K562 (cell line): ENCODE measurements around the gene DGCR2. TPM values are rescaled to one million over a fixed set of nuclear protein-coding genes. Genes with fewer than 3 reads are reported as not detected.
A peak's percentile ranks its signal among the peaks of the same experiment; 100 is the strongest.

ENCODE experiments used
- ELF2 ChIP-seq: fragments of 250-450 bp; sonication (Bioruptor Pico); IDR thresholded peaks from 2 replicates; pipeline ENCODE4 v1.5.0; 2021; ENCODE audit warnings: mild to moderate bottlenecking
- ESRRB ChIP-seq: fragments of 250-450 bp; sonication (Bioruptor Pico); IDR thresholded peaks from 2 replicates; pipeline ENCODE4 v1.5.0; 2020; ENCODE audit warnings: mild to moderate bottlenecking, moderate library complexity, borderline replicate concordance
- HNRNPL ChIP-seq: fragments of 200-400 bp; formaldehyde crosslinking; IDR thresholded peaks from 2 replicates; pipeline ENCODE4 v1.6.1; 2017; ENCODE audit warnings: low read depth, mild to moderate bottlenecking, low read length
- KLF16 ChIP-seq: IDR thresholded peaks from 2 replicates; pipeline ENCODE4 v1.6.1; 2016; ENCODE audit warnings: antibody characterized with exemption
- MXI1 ChIP-seq: IDR thresholded peaks from 2 replicates; pipeline ENCODE4 v1.6.1; 2011; ENCODE audit warnings: low read depth, mild to moderate bottlenecking, improper control_type of control experiment, low read length
- NFRKB ChIP-seq: fragments of 450-650 bp; IDR thresholded peaks from 2 replicates; pipeline ENCODE4 v1.6.1; 2016; ENCODE audit warnings: low read depth
- POLR2AphosphoS5 ChIP-seq: IDR thresholded peaks from 2 replicates; pipeline ENCODE4 v1.6.1; 2011; ENCODE audit warnings: mild to moderate bottlenecking, low read depth, low read length, moderate library complexity; ENCODE audit not compliant: control insufficient read depth, insufficient read depth
- RBBP5 ChIP-seq: fragments of 200-600 bp; sonication (generic); IDR thresholded peaks from 2 replicates; pipeline ENCODE4 v1.6.1; 2012; ENCODE audit warnings: borderline replicate concordance, mild to moderate bottlenecking, low read length, control low read depth, inconsistent platforms; ENCODE audit not compliant: insufficient read depth, poor library complexity, severe bottlenecking
- RFX1 ChIP-seq: fragments of 450-650 bp; IDR thresholded peaks from 2 replicates; pipeline ENCODE4 v1.6.1; 2016; ENCODE audit warnings: mild to moderate bottlenecking, moderate library complexity
- SMC3 ChIP-seq: conservative IDR thresholded peaks from 2 replicates; pipeline ENCODE4 v1.6.1; 2011; ENCODE audit warnings: low read depth, low read length, improper control_type of control experiment; ENCODE audit not compliant: insufficient read depth
- TEAD4 ChIP-seq, 2 experiments: sonication (generic) in 1 of 2; formaldehyde crosslinking in 1 of 2; IDR thresholded peaks; 2 replicates each; pipeline versions ENCODE4 v1.6.1 to v1.8.0; 2012 to 2022; ENCODE audit warnings: borderline replicate concordance in 1 of 2, inconsistent platforms in 1 of 2, low read length in 1 of 2, mild to moderate bottlenecking in 1 of 2, missing genetic modification reagents in 1 of 2
- ZNF23 ChIP-seq: fragments of 250-450 bp; sonication (Bioruptor Pico); IDR thresholded peaks from 2 replicates; pipeline ENCODE4 v1.4.0; 2020; ENCODE audit warnings: mild to moderate bottlenecking
- ZNF695 ChIP-seq: fragments of 450-650 bp; formaldehyde crosslinking; IDR thresholded peaks from 2 replicates; pipeline ENCODE4 v1.4.0; 2020; ENCODE audit warnings: mild to moderate bottlenecking, moderate library complexity
- polyA plus RNA-seq, 8 experiments: library from polyadenylated mRNA; depleted of rRNA in 4 of 8; stranded (reverse) in 5 of 8; unstranded in 3 of 8; fragments of >200 nt; fragmentation: Nextera tagmentation in 2 of 8; fragmentation: Illumina TruSeq in 1 of 8; extraction: Ambion mirVana in 2 of 8; extraction: Trizol in 1 of 8; gene quantifications; 2 replicates each; pipeline versions ENCODE4 v1.2.1 to v1.2.3, GENCODE V29; 2011 to 2014; ENCODE audit warnings: inconsistent platforms in 1 of 8, missing spikeins in 1 of 8
- total RNA-seq, 7 experiments: library from RNA; depleted of rRNA in 6 of 7; stranded (reverse); fragments of >200 nt in 6 of 7; fragmentation: Illumina TruSeq in 2 of 7; extraction: Trizol in 2 of 7; gene quantifications; 2 replicates each; pipeline versions ENCODE4 v1.2.1 to v1.2.3, GENCODE V29; 2011 to 2021; ENCODE audit warnings: low replicate concordance in 1 of 7
- TF ChIP-seq, protein P1 (sequence below): fragments of 450-650 bp; IDR thresholded peaks from 2 replicates; pipeline ENCODE4 v1.6.1; 2017; ENCODE audit warnings: antibody characterized with exemption
- TF ChIP-seq, protein P2 (sequence below): sonication (generic); formaldehyde crosslinking; IDR thresholded peaks from 2 replicates; pipeline ENCODE4 v1.8.1; 2022; ENCODE audit warnings: missing genetic modification reagents
- TF ChIP-seq, protein P3 (sequence below): fragments of 250-450 bp; sonication (Bioruptor Pico); IDR thresholded peaks from 2 replicates; pipeline ENCODE4 v1.4.0; 2020; ENCODE audit warnings: mild to moderate bottlenecking
- TF ChIP-seq, protein P4 (sequence below): fragments of 450-650 bp; formaldehyde crosslinking; IDR thresholded peaks from 2 replicates; pipeline ENCODE4 v1.4.0; 2022; ENCODE audit warnings: missing genetic modification characterization
- TF ChIP-seq, protein P5 (sequence below), 3 experiments: IDR thresholded peaks in 2 of 3; conservative IDR thresholded peaks in 1 of 3; 2 replicates each; pipeline ENCODE4 v1.5.1; 2011 to 2012; ENCODE audit warnings: low read length in 3 of 3, mild to moderate bottlenecking in 3 of 3, control low read depth in 2 of 3, improper control_type of control experiment in 1 of 3, inconsistent platforms in 1 of 3, low read depth in 1 of 3, mixed read lengths in 1 of 3, moderate library complexity in 1 of 3; ENCODE audit not compliant: insufficient read depth in 2 of 3

DGCR2 gene
- total and polyA plus RNA-seq, 9 of the 15 experiments (the other 6 are each of a cell fraction or from before 2014, with no cell fraction given) = 0.69 to 101 (median 56.4) TPM

DNA sequence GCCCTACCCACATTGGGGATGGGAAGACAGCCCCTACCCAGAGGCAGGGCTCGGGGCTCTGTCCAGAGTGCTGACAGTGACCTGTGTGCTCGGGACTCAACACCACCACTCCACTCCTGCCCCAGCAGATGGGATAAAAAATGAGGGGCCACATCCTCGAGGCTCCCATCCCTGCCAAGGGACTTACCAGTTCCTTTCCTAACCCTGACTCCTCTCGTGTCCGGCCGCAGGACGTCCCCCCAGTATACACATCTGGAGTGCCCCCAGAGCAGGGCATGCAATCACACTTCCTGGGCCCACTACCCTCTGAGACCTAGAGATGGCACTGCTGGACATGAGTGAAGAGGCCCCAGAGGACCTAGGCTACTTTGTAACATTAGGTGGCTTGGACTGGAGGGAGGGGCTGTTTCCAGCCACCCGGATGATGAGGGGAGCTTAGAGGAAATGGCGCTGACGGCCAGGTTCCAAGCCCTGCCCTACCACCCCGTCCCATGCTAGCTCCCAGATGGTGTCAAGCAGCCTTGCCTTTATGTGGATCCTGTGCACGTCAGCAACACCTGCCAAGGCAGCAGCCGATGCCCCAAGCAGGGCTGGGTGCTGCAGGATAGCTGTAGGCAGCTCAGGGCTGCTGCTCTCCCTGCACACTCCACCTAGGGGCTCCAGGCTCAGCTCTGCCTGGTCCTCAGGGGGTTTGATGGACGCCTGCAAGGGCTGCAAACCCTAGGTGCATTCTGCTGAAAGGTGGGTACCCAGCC lies 86.6 kb downstream of the DGCR2 start (continued):
- TF ChIP-seq, protein P1, sequence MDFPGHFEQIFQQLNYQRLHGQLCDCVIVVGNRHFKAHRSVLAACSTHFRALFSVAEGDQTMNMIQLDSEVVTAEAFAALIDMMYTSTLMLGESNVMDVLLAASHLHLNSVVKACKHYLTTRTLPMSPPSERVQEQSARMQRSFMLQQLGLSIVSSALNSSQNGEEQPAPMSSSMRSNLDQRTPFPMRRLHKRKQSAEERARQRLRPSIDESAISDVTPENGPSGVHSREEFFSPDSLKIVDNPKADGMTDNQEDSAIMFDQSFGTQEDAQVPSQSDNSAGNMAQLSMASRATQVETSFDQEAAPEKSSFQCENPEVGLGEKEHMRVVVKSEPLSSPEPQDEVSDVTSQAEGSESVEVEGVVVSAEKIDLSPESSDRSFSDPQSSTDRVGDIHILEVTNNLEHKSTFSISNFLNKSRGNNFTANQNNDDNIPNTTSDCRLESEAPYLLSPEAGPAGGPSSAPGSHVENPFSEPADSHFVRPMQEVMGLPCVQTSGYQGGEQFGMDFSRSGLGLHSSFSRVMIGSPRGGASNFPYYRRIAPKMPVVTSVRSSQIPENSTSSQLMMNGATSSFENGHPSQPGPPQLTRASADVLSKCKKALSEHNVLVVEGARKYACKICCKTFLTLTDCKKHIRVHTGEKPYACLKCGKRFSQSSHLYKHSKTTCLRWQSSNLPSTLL = no peak
- TF ChIP-seq ESRRB (CRISPR knock-in tag) (no peak; the same call in 1 of the 2 replicates), ZNF695 (no peak; the same call in 1 of the 2 replicates), MXI1 (no peak), ELF2 (CRISPR knock-in tag) (peak; percentile 67; the same call in 1 of the 2 replicates), RFX1 (no peak), NFRKB (no peak), POLR2AphosphoS5 (0 out of 2 replicates have a peak, but pooled peaks have one; percentile 17), HNRNPL (no peak), TEAD4 (IDR thresholded peaks at IDR 0.05; ENCODE audit: low read length) (no peak), TEAD4 (CRISPR knock-in tag; IDR thresholded peaks at IDR 0.05; ENCODE audit: borderline replicate concordance) (no peak), RBBP5 (peak; percentile 6), KLF16 (no peak), SMC3 (peak; percentile 46; the same call in 1 of the 2 replicates), ZNF23 (CRISPR knock-in tag) (no peak)
- TF ChIP-seq, protein P2, sequence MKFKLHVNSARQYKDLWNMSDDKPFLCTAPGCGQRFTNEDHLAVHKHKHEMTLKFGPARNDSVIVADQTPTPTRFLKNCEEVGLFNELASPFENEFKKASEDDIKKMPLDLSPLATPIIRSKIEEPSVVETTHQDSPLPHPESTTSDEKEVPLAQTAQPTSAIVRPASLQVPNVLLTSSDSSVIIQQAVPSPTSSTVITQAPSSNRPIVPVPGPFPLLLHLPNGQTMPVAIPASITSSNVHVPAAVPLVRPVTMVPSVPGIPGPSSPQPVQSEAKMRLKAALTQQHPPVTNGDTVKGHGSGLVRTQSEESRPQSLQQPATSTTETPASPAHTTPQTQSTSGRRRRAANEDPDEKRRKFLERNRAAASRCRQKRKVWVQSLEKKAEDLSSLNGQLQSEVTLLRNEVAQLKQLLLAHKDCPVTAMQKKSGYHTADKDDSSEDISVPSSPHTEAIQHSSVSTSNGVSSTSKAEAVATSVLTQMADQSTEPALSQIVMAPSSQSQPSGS = no peak
- TF ChIP-seq, protein P3, sequence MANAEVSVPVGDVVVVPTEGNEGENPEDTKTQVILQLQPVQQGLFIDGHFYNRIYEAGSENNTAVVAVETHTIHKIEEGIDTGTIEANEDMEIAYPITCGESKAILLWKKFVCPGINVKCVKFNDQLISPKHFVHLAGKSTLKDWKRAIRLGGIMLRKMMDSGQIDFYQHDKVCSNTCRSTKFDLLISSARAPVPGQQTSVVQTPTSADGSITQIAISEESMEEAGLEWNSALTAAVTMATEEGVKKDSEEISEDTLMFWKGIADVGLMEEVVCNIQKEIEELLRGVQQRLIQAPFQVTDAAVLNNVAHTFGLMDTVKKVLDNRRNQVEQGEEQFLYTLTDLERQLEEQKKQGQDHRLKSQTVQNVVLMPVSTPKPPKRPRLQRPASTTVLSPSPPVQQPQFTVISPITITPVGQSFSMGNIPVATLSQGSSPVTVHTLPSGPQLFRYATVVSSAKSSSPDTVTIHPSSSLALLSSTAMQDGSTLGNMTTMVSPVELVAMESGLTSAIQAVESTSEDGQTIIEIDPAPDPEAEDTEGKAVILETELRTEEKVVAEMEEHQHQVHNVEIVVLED (CRISPR knock-in tag) = no peak
- TF ChIP-seq, protein P4, sequence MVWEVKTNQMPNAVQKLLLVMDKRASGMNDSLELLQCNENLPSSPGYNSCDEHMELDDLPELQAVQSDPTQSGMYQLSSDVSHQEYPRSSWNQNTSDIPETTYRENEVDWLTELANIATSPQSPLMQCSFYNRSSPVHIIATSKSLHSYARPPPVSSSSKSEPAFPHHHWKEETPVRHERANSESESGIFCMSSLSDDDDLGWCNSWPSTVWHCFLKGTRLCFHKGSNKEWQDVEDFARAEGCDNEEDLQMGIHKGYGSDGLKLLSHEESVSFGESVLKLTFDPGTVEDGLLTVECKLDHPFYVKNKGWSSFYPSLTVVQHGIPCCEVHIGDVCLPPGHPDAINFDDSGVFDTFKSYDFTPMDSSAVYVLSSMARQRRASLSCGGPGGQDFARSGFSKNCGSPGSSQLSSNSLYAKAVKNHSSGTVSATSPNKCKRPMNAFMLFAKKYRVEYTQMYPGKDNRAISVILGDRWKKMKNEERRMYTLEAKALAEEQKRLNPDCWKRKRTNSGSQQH (CRISPR knock-in tag) = no peak
- TF ChIP-seq, protein P5, sequence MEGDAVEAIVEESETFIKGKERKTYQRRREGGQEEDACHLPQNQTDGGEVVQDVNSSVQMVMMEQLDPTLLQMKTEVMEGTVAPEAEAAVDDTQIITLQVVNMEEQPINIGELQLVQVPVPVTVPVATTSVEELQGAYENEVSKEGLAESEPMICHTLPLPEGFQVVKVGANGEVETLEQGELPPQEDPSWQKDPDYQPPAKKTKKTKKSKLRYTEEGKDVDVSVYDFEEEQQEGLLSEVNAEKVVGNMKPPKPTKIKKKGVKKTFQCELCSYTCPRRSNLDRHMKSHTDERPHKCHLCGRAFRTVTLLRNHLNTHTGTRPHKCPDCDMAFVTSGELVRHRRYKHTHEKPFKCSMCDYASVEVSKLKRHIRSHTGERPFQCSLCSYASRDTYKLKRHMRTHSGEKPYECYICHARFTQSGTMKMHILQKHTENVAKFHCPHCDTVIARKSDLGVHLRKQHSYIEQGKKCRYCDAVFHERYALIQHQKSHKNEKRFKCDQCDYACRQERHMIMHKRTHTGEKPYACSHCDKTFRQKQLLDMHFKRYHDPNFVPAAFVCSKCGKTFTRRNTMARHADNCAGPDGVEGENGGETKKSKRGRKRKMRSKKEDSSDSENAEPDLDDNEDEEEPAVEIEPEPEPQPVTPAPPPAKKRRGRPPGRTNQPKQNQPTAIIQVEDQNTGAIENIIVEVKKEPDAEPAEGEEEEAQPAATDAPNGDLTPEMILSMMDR (IDR thresholded peaks at IDR 0.05 in 2 of 3, conservative IDR thresholded peaks at IDR 0.05 in 1 of 3; ENCODE audit: insufficient read depth in 2 of 3, low read depth in 1 of 3, low read length in 3 of 3) = peak; percentile 39 to 63 (median 55); a peak in 5 of 6 replicates
